ENCODE data around the gene MMP8. TPM values are rescaled to one million over a fixed set of nuclear protein-coding genes. Genes with fewer than 3 reads are reported as not detected.

Gene MMP8
- total and polyA plus RNA-seq, 4 donors: 0.03 to 0.60 (median 0.42) TPM; not detected in 1

Other genes starting within 250 kb of the MMP8 start
- gene MMP7, start 194.2 kb downstream of the MMP8 start, total RNA-seq: 1 to 10 TPM in 1 of 2 donors, under 1 TPM in 1; 0.42 to 2.2 TPM
- not detected for gene MMP7, start 194.2 kb downstream of the MMP8 start, polyA plus RNA-seq
- gene MMP20, start 99.6 kb downstream of the MMP8 start, total RNA-seq: not detected
- not detected for gene MMP20, start 99.6 kb downstream of the MMP8 start, polyA plus RNA-seq
- gene MMP27, start 19.2 kb downstream of the MMP8 start, total RNA-seq: not detected
- gene MMP27, start 19.2 kb downstream of the MMP8 start, polyA plus RNA-seq: under 1 TPM in 1 of 2 donors, not detected in 1; 0.50 TPM
- not detected for gene MMP10, start 55.7 kb upstream of the MMP8 start, total RNA-seq
- gene MMP10, start 55.7 kb upstream of the MMP8 start, polyA plus RNA-seq: under 1 TPM in 1 of 2 donors, not detected in 1; 0.38 TPM
- under 1 TPM in 1 of 2 donors, not detected in 1; 0.52 TPM for gene MMP1, start 73.2 kb upstream of the MMP8 start, total RNA-seq
- under 1 TPM in 1 of 2 donors, not detected in 1; 0.10 TPM for gene MMP1, start 73.2 kb upstream of the MMP8 start, polyA plus RNA-seq
- 1 to 10 TPM; 1.1 to 1.4 TPM for gene MMP3, start 118.7 kb upstream of the MMP8 start, total RNA-seq
- gene MMP3, start 118.7 kb upstream of the MMP8 start, polyA plus RNA-seq: not detected
- gene MMP12, start 150.0 kb upstream of the MMP8 start, total RNA-seq: 1 to 10 TPM in 1 of 2 donors, under 1 TPM in 1; 0.23 to 1.4 TPM
- under 1 TPM in 1 of 2 donors, not detected in 1; 0.75 TPM for gene MMP12, start 150.0 kb upstream of the MMP8 start, polyA plus RNA-seq
- gene MMP13, start 230.8 kb upstream of the MMP8 start, total RNA-seq: not detected
- gene MMP13, start 230.8 kb upstream of the MMP8 start, polyA plus RNA-seq: under 1 TPM in 1 of 2 donors, not detected in 1; 0.05 TPM

Data from aorta (tissue), 4 donors.